Islet precursor cell (in vitro differentiated cells): ENCODE measurements around the gene UNCX.

Experiments used
- DNase-seq: peaks from one replicate; pipeline ENCODE4 v3.0.0-alpha.2; 2018

Gene UNCX

GRCh38 chr7:1233333-1234048 is 819 bp downstream of the UNCX start:
- DNase-seq: no peak

- no peak for DNase-seq
Measured at GRCh38 chr7:1234049-1234880, 1.6 kb downstream of the UNCX start.

DNA sequence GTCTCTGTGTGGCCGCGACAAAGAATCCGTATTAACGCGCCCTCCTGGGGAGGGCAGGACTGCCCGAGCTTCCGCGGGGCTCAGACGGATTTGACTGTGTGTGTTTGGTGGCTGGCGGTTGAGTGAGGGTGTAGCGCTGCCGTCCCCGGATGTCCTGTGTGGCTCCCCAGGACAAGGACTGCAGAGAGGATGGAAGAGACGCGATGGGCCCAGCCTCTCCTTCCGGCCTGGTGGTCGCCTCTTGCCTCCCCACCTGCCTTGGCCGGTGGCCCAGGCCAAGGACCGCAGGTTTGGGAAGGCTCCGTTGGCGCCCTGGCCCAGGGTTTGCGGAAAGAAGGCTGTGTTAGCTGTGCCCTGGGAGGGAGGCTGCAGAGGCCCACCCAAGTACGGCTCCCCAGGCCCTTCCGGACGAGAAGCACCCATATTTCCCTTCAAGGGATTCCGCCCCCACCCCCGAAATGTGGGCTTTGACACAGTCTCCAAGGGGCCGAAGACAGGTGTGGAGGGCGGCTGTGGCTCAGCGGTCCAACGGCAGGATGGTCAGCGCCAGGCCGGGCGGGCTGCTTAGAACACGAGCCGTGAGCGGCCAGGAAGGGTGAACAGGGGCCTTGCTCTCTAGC is 2.3 kb downstream of the UNCX start:
- no peak for DNase-seq

DNA sequence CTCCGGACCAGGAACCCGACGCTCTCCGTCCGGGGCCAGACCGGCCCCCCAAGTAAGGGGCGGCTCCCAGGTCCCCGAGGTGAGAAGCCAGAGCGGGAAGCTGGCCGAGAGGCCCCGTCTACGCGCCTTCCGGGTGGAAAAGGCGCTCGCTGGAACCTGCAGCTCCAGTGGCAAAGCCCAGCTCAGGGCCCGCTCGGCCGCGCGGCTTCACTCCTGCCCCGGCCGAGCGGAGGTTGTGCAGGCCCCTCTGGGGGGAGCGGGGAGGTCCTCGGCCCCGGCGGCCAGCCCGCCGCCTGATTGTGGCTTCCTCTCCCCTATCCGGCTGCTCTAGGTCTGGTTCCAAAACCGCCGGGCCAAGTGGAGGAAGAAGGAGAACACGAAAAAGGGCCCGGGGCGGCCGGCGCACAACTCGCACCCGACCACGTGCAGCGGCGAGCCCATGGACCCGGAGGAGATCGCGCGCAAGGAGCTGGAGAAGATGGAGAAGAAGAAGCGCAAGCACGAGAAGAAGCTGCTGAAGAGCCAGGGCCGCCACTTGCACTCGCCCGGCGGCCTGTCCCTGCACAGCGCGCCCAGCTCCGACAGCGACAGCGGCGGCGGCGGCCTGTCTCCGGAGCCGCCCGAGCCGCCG is 2.9 kb downstream of the UNCX start:
- no peak for DNase-seq

GRCh38 chr7:1236132-1236661 is 3.5 kb downstream of the UNCX start:
- DNase-seq: no peak

- no peak for DNase-seq
Measured at GRCh38 chr7:1236831-1237701, 4.4 kb downstream of the UNCX start.

DNA sequence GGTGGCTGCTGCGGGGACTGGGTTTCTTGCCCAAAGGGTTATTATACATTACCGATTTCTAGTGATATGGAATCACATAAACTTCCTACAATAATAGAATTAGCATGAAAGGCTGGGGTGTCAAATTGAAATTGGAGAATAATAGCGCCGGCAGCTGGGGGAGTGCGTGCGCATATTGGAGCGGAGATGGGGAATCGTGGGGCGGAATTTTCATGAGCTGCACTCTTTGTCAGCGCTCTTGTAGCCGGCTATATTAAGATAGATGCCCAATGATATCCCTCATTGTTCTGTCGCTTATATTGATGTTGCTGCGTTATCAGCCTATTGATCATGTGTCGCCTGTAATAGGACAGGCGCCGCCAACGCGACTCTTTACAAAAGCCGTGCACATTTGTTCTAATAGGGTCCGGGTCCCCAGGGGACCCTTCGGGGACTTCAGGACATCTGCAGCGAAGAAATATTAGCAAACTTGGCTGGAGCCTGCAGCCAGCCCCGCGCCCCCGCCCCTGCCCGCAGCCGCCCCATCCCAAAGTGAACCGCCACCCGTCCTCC is 5.1 kb downstream of the UNCX start:
- no peak for DNase-seq

DNA sequence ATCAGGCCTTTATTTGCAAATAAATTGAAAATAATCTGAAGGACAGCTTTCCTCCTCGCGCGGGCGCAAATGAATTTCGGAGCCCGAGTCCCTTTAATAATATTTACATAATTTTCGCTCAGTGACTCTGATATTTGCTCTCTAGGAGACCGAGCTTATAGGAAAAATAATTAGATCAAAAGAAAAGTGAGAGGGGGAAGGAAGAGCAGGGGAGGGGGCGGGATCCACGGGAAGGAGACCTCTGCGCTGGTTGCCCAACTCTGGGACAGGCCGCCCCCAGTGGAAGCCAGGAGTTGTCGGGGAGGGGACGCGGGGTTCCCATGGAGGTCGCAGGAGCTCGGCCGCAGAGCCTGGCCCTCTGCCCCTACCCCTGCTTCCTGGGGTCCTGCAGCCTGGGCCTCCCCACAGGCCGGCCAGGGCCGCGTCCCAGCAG is 5.8 kb downstream of the UNCX start:
- DNase-seq: no peak

DNA sequence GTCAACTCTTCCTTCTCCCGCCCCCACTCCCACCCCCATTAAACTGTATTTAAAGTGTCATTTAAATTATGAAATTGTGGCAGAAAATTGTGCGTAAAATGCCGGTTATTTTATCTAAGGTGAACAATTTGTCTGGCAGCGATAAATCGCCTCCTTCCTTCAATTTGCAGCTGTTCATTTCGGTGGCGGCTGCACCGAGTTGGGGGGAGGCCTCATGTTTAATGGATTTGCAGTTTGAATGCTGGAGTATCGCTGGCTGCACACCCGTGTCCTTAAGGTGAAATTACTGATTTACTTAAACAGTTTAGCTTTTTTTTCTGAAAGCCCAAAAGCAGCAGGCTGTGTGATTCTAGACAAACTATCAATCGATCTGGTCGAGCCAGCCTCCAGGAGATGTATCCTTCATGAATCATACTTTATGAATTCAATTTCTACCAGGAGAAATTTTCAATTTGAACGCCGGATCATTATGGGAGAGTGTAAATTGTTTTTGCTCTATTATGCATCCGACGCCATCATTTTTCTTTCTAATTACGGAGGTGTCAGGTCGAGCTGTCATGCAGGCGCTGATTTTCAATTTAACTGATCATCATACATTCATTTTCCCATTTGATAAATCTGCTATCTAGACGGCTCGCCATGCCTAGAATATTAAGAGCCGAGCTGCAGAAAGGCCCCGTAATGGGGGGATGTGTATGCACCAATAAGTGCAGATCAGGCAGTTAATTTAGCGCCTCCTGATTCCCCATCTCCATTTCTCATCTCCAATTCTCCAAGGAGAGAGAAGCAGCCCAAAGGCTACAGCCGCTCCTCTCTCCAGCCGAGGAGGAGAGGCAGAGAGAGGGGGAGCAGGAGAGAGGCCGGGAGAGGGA is 6.5 kb downstream of the UNCX start:
- no peak for DNase-seq

DNA sequence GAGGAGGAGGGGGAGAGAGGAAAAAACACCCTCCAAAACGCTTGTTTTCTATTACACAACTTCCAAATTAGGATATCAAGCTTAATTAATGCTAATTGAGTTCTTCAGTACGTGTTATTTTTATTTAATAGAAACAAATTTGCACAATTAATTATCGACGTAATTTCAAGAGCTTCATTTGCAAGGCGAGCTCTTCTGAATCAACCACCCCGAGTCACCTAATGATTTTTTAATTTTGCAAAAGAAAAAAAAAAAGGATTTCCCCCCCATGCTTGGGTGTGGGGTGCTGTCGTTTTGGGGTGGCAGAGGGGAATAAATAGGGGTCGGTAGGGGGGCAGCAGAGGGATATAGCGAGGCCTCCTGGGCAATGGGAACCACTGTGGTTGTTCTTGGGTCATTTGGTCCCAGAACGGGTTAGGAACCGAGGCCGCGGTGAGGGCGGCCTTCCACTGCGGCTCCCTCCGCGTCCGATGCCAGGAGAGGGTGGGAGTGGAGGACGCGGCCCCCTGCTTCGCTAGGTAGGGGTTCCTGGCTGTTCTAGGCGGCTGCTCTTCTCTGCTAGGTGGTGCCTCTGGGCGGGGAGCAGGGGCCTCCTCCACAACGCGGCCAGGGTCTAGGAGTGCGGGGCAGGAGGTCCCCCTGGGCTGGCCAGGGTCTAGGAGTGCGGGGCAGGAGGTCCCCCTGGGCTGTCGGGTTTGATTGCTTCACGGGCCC is 7.3 kb downstream of the UNCX start:
- no peak for DNase-seq

DNA sequence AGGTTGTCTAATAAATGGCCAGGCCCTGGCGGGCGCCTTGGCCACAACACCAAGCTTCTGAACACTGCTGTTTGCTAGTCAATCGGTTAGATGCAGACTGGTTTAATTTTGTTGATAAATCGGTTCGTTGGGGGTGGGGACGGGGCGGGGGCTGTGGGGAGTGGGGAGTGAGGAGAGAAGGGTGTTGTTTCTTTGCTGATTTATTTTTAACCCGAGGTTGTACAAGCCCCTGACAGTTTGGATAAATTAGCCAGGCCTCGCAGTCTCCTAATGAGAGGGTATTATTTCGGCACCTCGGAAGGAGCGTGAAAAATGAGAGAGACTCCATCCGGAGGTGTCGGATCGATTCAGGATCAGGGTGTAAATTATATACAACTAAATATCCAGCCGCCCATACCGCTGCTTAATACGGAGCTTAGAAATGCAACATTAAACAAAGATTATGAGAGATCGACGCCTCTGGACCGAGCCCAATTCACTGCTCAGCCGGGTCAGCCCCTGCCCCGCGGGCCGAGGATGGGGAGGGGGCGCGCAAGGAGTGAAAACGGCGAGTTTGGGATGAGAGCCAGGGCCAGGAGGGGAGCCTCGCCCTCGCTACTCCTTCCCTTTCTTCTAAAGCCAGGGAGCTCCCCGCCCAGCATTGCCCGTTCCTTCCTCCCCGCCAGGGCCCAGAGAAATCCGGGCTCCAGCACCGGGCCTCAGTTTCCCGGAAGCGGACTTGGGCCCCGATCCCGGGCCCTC is 8.0 kb downstream of the UNCX start:
- no peak for DNase-seq

- DNase-seq: no peak
Measured at GRCh38 chr7:1241258-1241602, 8.6 kb downstream of the UNCX start.

DNA sequence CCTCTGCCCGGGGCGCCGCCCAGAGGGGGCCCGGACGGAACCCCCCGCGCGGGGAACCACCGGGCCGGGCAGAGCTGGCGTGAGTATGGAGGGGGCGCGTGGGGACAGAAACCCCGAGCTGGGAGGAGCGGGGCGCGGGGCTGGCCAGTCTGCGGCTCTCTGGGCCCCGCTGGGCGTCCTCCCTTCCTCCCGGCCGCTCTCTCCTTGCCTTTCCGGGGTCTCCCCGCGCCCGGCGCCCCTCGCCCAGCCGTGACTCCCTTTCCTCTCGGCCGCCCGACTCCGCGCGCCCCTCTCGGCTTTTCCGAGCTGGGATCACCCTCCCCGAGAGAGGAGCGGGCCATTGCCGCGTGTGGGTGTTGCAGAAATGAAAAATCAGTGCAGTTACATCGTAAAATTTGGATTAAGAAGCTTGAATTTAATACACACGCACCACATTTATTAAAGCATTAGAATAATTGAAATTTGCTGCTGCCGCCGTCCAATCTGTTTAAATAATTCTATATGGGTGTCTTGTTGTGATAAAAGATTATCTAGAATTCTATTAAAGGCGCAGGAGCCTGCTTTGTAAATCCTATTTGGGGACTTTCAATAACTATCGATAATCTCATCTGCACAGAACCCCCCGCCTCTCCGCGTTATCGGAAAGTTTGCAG is 9.1 kb downstream of the UNCX start:
- DNase-seq: no peak

- DNase-seq: no peak
Measured at GRCh38 chr7:1242256-1242605, 9.6 kb downstream of the UNCX start.

GRCh38 chr7:1242606-1243289 is 10.1 kb downstream of the UNCX start:
- no peak for DNase-seq

- DNase-seq: no peak
Measured at GRCh38 chr7:1243290-1243963, 10.8 kb downstream of the UNCX start.

- DNase-seq: no peak
Measured at GRCh38 chr7:1243964-1244416, 11.3 kb downstream of the UNCX start.
